NCI-H345 treated with DMSO at 0.1 percent for 48 hours (cell line): Measurements from ENCODE around the gene HTR6.
A peak's percentile ranks its signal among the peaks of the same experiment; 100 is the strongest.

ENCODE experiments used
- DNase-seq: peaks from one replicate; lab custom pipeline; 2025; ENCODE audit not compliant: unreplicated experiment; lab: John Stamatoyannopoulos, UW

Gene HTR6

GRCh38 chr1:19656134-19656779, 8.4 kb upstream of the HTR6 start:
- no peak for DNase-seq

- DNase-seq, result no peak
Measured at GRCh38 chr1:19656780-19657466, 7.8 kb upstream of the HTR6 start.

GRCh38 chr1:19657511-19657910, 7.2 kb upstream of the HTR6 start:
- no peak for DNase-seq

GRCh38 chr1:19658186-19658585, 6.5 kb upstream of the HTR6 start:
- DNase-seq, result no peak

- peak; percentile 28 for DNase-seq
Measured at GRCh38 chr1:19661721-19662228, 2.9 kb upstream of the HTR6 start.

- DNase-seq, result no peak
Measured at GRCh38 chr1:19662313-19662712, 2.4 kb upstream of the HTR6 start.

GRCh38 chr1:19665186-19665495, 466 bp downstream of the HTR6 start:
- no peak for DNase-seq

- no peak for DNase-seq
Measured at GRCh38 chr1:19665496-19666465, 1.1 kb downstream of the HTR6 start.

- DNase-seq, result no peak
Measured at GRCh38 chr1:19668888-19669287, 4.2 kb downstream of the HTR6 start.

- DNase-seq, result no peak
Measured at GRCh38 chr1:19670787-19671186, 6.1 kb downstream of the HTR6 start.

GRCh38 chr1:19672237-19672636, 7.6 kb downstream of the HTR6 start:
- DNase-seq, result no peak

- DNase-seq, result no peak
Measured at GRCh38 chr1:19675797-19676196, 11.1 kb downstream of the HTR6 start.

GRCh38 chr1:19676438-19676922, 11.8 kb downstream of the HTR6 start:
- no peak for DNase-seq

GRCh38 chr1:19678493-19678892, 13.8 kb downstream of the HTR6 start:
- no peak for DNase-seq

- no peak for DNase-seq
Measured at GRCh38 chr1:19678931-19679453, 14.3 kb downstream of the HTR6 start.

GRCh38 chr1:19679691-19680090, 15.0 kb downstream of the HTR6 start:
- DNase-seq, result no peak

GRCh38 chr1:19680644-19681043, 16.0 kb downstream of the HTR6 start:
- no peak for DNase-seq

GRCh38 chr1:19682257-19682656, 17.6 kb downstream of the HTR6 start:
- DNase-seq, result no peak

- no peak for DNase-seq
Measured at GRCh38 chr1:19682901-19683300, 18.2 kb downstream of the HTR6 start.

- DNase-seq, result no peak
Measured at GRCh38 chr1:19683351-19683750, 18.7 kb downstream of the HTR6 start.

GRCh38 chr1:19684677-19685076, 20.0 kb downstream of the HTR6 start:
- DNase-seq, result no peak
